Measurements from ENCODE around the gene C5. TPM values are rescaled to one million over a fixed set of nuclear protein-coding genes. Genes with fewer than 3 reads are reported as not detected.

C5 gene
- total RNA-seq, 1 experiment from 2014 or later = 0.57 TPM

DNA sequence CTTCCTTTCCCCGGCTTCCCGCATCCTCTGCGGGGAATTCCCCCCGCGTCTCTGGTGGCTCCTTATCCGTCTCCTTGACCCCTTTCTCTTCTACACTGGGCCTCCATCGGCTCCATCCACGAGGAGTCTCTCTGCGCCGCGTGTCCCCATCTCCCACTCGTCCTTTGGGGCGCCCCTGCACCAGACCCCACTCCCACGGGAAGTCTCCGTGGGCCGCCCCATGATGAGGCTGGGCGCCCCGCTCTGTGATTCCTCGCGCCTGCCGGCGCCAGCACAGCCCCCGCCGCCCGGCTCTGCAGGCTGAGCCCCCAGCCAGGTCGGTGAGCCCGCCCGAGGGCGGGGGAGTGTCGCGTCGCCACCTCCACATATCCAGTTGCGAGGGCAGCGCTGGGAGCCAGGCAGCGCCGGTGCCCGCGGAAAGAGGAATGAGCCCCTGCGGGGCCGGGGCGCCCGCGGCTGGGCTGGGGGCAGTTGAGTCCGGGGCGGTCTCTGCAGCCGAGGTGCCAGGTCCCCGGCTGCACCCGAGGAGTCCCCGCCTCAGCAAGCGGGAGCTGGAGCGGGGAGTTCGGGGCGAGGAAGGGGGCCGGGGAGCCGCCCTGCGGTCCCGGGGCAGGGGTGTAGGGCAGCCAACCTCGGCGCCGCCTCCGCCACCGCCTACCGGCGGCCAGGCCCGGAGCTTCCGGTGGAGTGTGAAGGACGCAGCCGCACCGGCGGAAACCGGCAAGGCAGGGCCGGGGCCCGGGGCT lies 121.4 kb downstream of the C5 start:
- CTCF ChIA-PET = interaction anchor here (0.8 to 2.2 kb wide), 8 partner anchors 11 to 131 kb away, joined by 3 to 6 read pairs (median 4); no protein-coding TSS in a partner anchor
- Mint-ChIP-seq H3K4me3 (peak overlapping the region; percentile 67), H3K27me3 (ENCODE audit: low read depth) (peaks cover 28% of the 10 kb centered on the region), H3K4me1 (peaks cover 39% of the 10 kb centered on the region), H3K27ac (no peak overlapping the region), H3K9me3 (no peaks in the 10 kb centered on the region), H3K36me3 (no peaks in the 10 kb centered on the region)
- TF ChIP-seq NR1H2 (CRISPR knock-in tag; IDR thresholded peaks at IDR 0.05) (no peak), MXD4 (CRISPR knock-in tag; IDR thresholded peaks at IDR 0.05; ENCODE audit: borderline replicate concordance) (no peak), MAX (CRISPR knock-in tag; IDR thresholded peaks at IDR 0.05) (peak; percentile 69), GRHL2 (CRISPR knock-in tag; IDR thresholded peaks at IDR 0.05; ENCODE audit: insufficient replicate concordance, severe bottlenecking) (no peak), FOXK1 (CRISPR knock-in tag; IDR thresholded peaks at IDR 0.05) (peak; percentile 4; the same call in 1 of the 2 replicates), ETV6 (CRISPR knock-in tag; IDR thresholded peaks at IDR 0.05) (peak; percentile 63; the same call in 1 of the 2 replicates), JUN (CRISPR knock-in tag; IDR thresholded peaks at IDR 0.05) (0 out of 2 replicates have a peak, but pooled peaks have one; percentile 35), ZNF423 (CRISPR knock-in tag; IDR thresholded peaks at IDR 0.05) (peak; percentile 10; the same call in 1 of the 2 replicates), ZBTB21 (CRISPR knock-in tag; IDR thresholded peaks at IDR 0.05; ENCODE audit: borderline replicate concordance) (peak; percentile 52; the same call in 1 of the 2 replicates), MYBL2 (CRISPR knock-in tag; IDR thresholded peaks at IDR 0.05) (peak; percentile 54; the same call in 1 of the 2 replicates), ZNF416 (CRISPR knock-in tag; IDR thresholded peaks at IDR 0.05) (no peak), NFYB (CRISPR knock-in tag; conservative IDR thresholded peaks at IDR 0.05; ENCODE audit: low read depth) (no peak), E2F4 (CRISPR knock-in tag; IDR thresholded peaks at IDR 0.05; ENCODE audit: borderline replicate concordance, low read depth) (no peak), ZNF317 (CRISPR knock-in tag; IDR thresholded peaks at IDR 0.05; ENCODE audit: borderline replicate concordance, low read depth) (no peak), SP1 (CRISPR knock-in tag; conservative IDR thresholded peaks at IDR 0.05) (peak; percentile 45; the same call in 1 of the 2 replicates), TP53 (CRISPR knock-in tag; IDR thresholded peaks at IDR 0.05) (0 out of 2 replicates have a peak, but pooled peaks have one; percentile 40), NR2C2 (CRISPR knock-in tag; IDR thresholded peaks at IDR 0.05) (no peak), USF1 (CRISPR knock-in tag; IDR thresholded peaks at IDR 0.05) (no peak), FOXP1 (CRISPR knock-in tag; IDR thresholded peaks at IDR 0.05; ENCODE audit: borderline replicate concordance) (0 out of 2 replicates have a peak, but pooled peaks have one; percentile 50)
- TF ChIP-seq, protein P1, sequence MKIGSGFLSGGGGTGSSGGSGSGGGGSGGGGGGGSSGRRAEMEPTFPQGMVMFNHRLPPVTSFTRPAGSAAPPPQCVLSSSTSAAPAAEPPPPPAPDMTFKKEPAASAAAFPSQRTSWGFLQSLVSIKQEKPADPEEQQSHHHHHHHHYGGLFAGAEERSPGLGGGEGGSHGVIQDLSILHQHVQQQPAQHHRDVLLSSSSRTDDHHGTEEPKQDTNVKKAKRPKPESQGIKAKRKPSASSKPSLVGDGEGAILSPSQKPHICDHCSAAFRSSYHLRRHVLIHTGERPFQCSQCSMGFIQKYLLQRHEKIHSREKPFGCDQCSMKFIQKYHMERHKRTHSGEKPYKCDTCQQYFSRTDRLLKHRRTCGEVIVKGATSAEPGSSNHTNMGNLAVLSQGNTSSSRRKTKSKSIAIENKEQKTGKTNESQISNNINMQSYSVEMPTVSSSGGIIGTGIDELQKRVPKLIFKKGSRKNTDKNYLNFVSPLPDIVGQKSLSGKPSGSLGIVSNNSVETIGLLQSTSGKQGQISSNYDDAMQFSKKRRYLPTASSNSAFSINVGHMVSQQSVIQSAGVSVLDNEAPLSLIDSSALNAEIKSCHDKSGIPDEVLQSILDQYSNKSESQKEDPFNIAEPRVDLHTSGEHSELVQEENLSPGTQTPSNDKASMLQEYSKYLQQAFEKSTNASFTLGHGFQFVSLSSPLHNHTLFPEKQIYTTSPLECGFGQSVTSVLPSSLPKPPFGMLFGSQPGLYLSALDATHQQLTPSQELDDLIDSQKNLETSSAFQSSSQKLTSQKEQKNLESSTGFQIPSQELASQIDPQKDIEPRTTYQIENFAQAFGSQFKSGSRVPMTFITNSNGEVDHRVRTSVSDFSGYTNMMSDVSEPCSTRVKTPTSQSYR (CRISPR knock-in tag; IDR thresholded peaks at IDR 0.05) = no peak
- TF ChIP-seq, protein P2, sequence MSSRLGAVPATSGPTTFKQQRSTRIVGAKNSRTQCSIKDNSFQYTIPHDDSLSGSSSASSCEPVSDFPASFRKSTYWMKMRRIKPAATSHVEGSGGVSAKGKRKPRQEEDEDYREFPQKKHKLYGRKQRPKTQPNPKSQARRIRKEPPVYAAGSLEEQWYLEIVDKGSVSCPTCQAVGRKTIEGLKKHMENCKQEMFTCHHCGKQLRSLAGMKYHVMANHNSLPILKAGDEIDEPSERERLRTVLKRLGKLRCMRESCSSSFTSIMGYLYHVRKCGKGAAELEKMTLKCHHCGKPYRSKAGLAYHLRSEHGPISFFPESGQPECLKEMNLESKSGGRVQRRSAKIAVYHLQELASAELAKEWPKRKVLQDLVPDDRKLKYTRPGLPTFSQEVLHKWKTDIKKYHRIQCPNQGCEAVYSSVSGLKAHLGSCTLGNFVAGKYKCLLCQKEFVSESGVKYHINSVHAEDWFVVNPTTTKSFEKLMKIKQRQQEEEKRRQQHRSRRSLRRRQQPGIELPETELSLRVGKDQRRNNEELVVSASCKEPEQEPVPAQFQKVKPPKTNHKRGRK (CRISPR knock-in tag; IDR thresholded peaks at IDR 0.05; ENCODE audit: borderline replicate concordance) = no peak
- TF ChIP-seq, protein P3, sequence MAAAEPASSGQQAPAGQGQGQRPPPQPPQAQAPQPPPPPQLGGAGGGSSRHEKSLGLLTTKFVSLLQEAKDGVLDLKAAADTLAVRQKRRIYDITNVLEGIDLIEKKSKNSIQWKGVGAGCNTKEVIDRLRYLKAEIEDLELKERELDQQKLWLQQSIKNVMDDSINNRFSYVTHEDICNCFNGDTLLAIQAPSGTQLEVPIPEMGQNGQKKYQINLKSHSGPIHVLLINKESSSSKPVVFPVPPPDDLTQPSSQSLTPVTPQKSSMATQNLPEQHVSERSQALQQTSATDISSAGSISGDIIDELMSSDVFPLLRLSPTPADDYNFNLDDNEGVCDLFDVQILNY (CRISPR knock-in tag; IDR thresholded peaks at IDR 0.05) = peak; percentile 58; the same call in 1 of the 2 replicates
- TF ChIP-seq, protein P4, sequence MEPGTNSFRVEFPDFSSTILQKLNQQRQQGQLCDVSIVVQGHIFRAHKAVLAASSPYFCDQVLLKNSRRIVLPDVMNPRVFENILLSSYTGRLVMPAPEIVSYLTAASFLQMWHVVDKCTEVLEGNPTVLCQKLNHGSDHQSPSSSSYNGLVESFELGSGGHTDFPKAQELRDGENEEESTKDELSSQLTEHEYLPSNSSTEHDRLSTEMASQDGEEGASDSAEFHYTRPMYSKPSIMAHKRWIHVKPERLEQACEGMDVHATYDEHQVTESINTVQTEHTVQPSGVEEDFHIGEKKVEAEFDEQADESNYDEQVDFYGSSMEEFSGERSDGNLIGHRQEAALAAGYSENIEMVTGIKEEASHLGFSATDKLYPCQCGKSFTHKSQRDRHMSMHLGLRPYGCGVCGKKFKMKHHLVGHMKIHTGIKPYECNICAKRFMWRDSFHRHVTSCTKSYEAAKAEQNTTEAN (CRISPR knock-in tag; IDR thresholded peaks at IDR 0.05) = peak; percentile 42; the same call in 1 of the 2 replicates
- POLR2A ChIA-PET = interaction anchor here (0.5 to 1.5 kb wide), 6 partner anchors 15 to 573 kb away, joined by 3 to 4 read pairs (median 4); no protein-coding TSS in a partner anchor
- ATAC-seq (peak; percentile 83), DNase-seq (ENCODE audit: low spot score) (peak; percentile 77)

Data from WTC11 (cell line).